H1 (cell line): ENCODE results near the gene UBE2V1. TPM values are rescaled to one million over a fixed set of nuclear protein-coding genes. Genes with fewer than 3 reads are reported as not detected.

Experiments
- CTCF ChIA-PET: fragments of 300-600 bp; sonication (Branson Sonifier 250); formaldehyde crosslinking; loops from one replicate; lab custom pipeline; 2021; ENCODE audit not compliant: partially characterized antibody; lab: Charles Lee
- POLR2A ChIA-PET: fragments of 300-600 bp; sonication (Branson Sonifier 250); formaldehyde crosslinking; loops from one replicate; lab custom pipeline; 2021; ENCODE audit warnings: inconsistent platforms; ENCODE audit not compliant: partially characterized antibody; lab: Charles Lee
- DNase-seq, 2 experiments: peaks; one replicate each; pipeline versions ENCODE4 v3.0.0 to v3.0.0-alpha.2; 2010 to 2022; ENCODE audit warnings: low spot score in 2 of 2, low read depth in 1 of 2, mixed read lengths in 1 of 2
- FAIRE-seq: peaks from 2 replicates; lab custom pipeline; 2011; peaks lifted over from hg19 to GRCh38; lab: Jason Lieb, UNC
- H2AFZ ChIP-seq: 2 replicates; pipeline ENCODE4 v1.8.1; 2012; ENCODE audit warnings: low read length, inconsistent platforms
- H2AK5ac ChIP-seq: 2 replicates; pipeline ENCODE4 v1.6.1; 2013; ENCODE audit warnings: low read depth, low read length
- H2BK120ac ChIP-seq: replicated peaks from 2 replicates; pipeline ENCODE3; 2013; ENCODE audit warnings: low read depth, low read length, inconsistent platforms
- H2BK12ac ChIP-seq: 2 replicates; pipeline ENCODE4 v1.6.1; 2013; ENCODE audit warnings: low read depth, low read length
- H2BK15ac ChIP-seq: 2 replicates; pipeline ENCODE4 v1.6.1; 2013; ENCODE audit warnings: low read length
- H2BK20ac ChIP-seq: 2 replicates; pipeline ENCODE4 v1.6.1; 2013; ENCODE audit warnings: low read length
- H2BK5ac ChIP-seq: 2 replicates; pipeline ENCODE4 v1.6.1; 2013; ENCODE audit warnings: low read depth, low read length
- H3K14ac ChIP-seq: 2 replicates; pipeline ENCODE4 v1.6.1; 2013; ENCODE audit warnings: inconsistent platforms; ENCODE audit not compliant: insufficient read length
- H3K18ac ChIP-seq: 2 replicates; pipeline ENCODE4 v1.6.1; 2013; ENCODE audit warnings: low read length; ENCODE audit errors: extremely low read depth
- H3K23ac ChIP-seq: 2 replicates; pipeline ENCODE4 v1.6.1; 2013; ENCODE audit warnings: inconsistent platforms; ENCODE audit not compliant: insufficient read length
- H3K23me2 ChIP-seq: 2 replicates; pipeline ENCODE4 v1.6.1; 2013; ENCODE audit warnings: low read depth, low read length
- H3K27ac ChIP-seq: 2 replicates; pipeline ENCODE4 v1.6.1; 2011; ENCODE audit warnings: low read depth, low read length, inconsistent platforms
- H3K27me3 ChIP-seq, 4 experiments: replicated peaks in 1 of 4; 1 replicate in 1 of 4; 2 replicates in 3 of 4; pipeline versions ENCODE4 v1.6.1 to v1.8.1; 2011 to 2013; ENCODE audit warnings: low read length in 3 of 4, mild to moderate bottlenecking in 3 of 4, inconsistent platforms in 2 of 4, mixed read lengths in 2 of 4, moderate library complexity in 1 of 4; ENCODE audit not compliant: control insufficient read depth in 3 of 4, insufficient read depth in 3 of 4; ENCODE audit errors: extremely low read depth in 1 of 4
- H3K36me3 ChIP-seq, 4 experiments: 2 replicates each; pipeline versions ENCODE4 v1.6.1 to v1.8.1; 2011 to 2013; ENCODE audit warnings: mild to moderate bottlenecking in 4 of 4, low read length in 3 of 4, moderate library complexity in 2 of 4, control low read depth in 1 of 4, inconsistent platforms in 1 of 4; ENCODE audit not compliant: insufficient read depth in 4 of 4, control insufficient read depth in 2 of 4
- H3K4ac ChIP-seq: replicated peaks from 2 replicates; pipeline ENCODE3; 2013; ENCODE audit warnings: low read length, low read depth, mixed read lengths, inconsistent platforms; ENCODE audit not compliant: insufficient read length
- H3K4me1 ChIP-seq, 4 experiments: replicated peaks in 1 of 4; 1 replicate in 1 of 4; 2 replicates in 3 of 4; pipeline versions ENCODE4 v1.6.1 to v1.8.1; 2011 to 2013; ENCODE audit warnings: low read length in 3 of 4, inconsistent platforms in 2 of 4, mixed read lengths in 1 of 4; ENCODE audit not compliant: insufficient read depth in 4 of 4, control insufficient read depth in 3 of 4
- H3K4me2 ChIP-seq, 2 experiments: 2 replicates each; pipeline versions ENCODE4 v1.6.1 to v1.8.1; 2011 to 2013; ENCODE audit warnings: low read depth in 2 of 2, low read length in 2 of 2, control low read depth in 1 of 2, inconsistent platforms in 1 of 2, mild to moderate bottlenecking in 1 of 2; ENCODE audit not compliant: insufficient read depth in 1 of 2
- H3K4me3 ChIP-seq, 4 experiments: fragments of 200-600, 300-600 bp in 1 of 4; sonication (generic), shearing (Covaris generic), sonication (Bioruptor Twin) in 1 of 4; 2 replicates each; pipeline versions ENCODE4 v1.5.1 to v1.8.1; 2011 to 2016; ENCODE audit warnings: low read length in 4 of 4, low read depth in 3 of 4, control low read depth in 2 of 4, inconsistent platforms in 2 of 4, mild to moderate bottlenecking in 2 of 4, mixed read lengths in 1 of 4, moderate library complexity in 1 of 4; ENCODE audit not compliant: insufficient read depth in 2 of 4; ENCODE audit errors: extremely low read depth in 1 of 4
- H3K56ac ChIP-seq: replicated peaks from 2 replicates; pipeline ENCODE3; 2013; ENCODE audit warnings: low read depth, mild to moderate bottlenecking, mixed read lengths, low read length, inconsistent platforms; ENCODE audit not compliant: insufficient read length
- H3K79me1 ChIP-seq: 2 replicates; pipeline ENCODE4 v1.6.1; 2013; ENCODE audit warnings: low read depth, low read length, control low read depth
- H3K79me2 ChIP-seq, 2 experiments: 2 replicates each; pipeline versions ENCODE4 v1.6.1 to v1.8.1; 2012 to 2013; ENCODE audit warnings: low read length in 2 of 2, mild to moderate bottlenecking in 2 of 2, inconsistent platforms in 1 of 2; ENCODE audit not compliant: insufficient read depth in 2 of 2, control insufficient read depth in 1 of 2
- H3K9ac ChIP-seq, 4 experiments: replicated peaks in 1 of 4; 1 replicate in 1 of 4; 2 replicates in 3 of 4; pipeline versions ENCODE4 v1.6.1 to v1.8.1; 2011 to 2013; ENCODE audit warnings: low read depth in 3 of 4, low read length in 3 of 4, control low read depth in 2 of 4, mild to moderate bottlenecking in 2 of 4, moderate library complexity in 2 of 4, inconsistent platforms in 1 of 4; ENCODE audit errors: extremely low read depth in 1 of 4
- H3K9me3 ChIP-seq, 2 experiments: 2 replicates each; pipeline versions ENCODE4 v1.6.1 to v1.8.1; 2012 to 2013; ENCODE audit warnings: mild to moderate bottlenecking in 2 of 2, moderate library complexity in 2 of 2, control low read depth in 1 of 2, inconsistent platforms in 1 of 2, low read depth in 1 of 2, low read length in 1 of 2, mixed read lengths in 1 of 2; ENCODE audit not compliant: insufficient read depth in 2 of 2
- H4K20me1 ChIP-seq, 2 experiments: replicated peaks in 1 of 2; 2 replicates each; pipeline versions ENCODE3 to v1.8.1; 2011 to 2013; ENCODE audit warnings: inconsistent platforms in 2 of 2, low read length in 2 of 2, mild to moderate bottlenecking in 1 of 2; ENCODE audit not compliant: insufficient read depth in 2 of 2, control insufficient read depth in 1 of 2
- H4K5ac ChIP-seq: 2 replicates; pipeline ENCODE4 v1.6.1; 2013; ENCODE audit warnings: low read length, low read depth, mixed read lengths, inconsistent platforms; ENCODE audit not compliant: insufficient read length
- H4K8ac ChIP-seq: 2 replicates; pipeline ENCODE4 v1.8.0; 2013; ENCODE audit warnings: mild to moderate bottlenecking, moderate library complexity, low read length, inconsistent platforms; ENCODE audit not compliant: insufficient read depth; ENCODE audit errors: extremely low read depth
- H4K91ac ChIP-seq: replicated peaks from 2 replicates; pipeline ENCODE3; 2013; ENCODE audit warnings: low read length, mixed read lengths, inconsistent platforms; ENCODE audit not compliant: insufficient read length
- ATF3 ChIP-seq: IDR thresholded peaks from 2 replicates; pipeline ENCODE4 v1.6.1; 2011; ENCODE audit warnings: low read depth, mild to moderate bottlenecking, low read length; ENCODE audit not compliant: insufficient read depth
- JUN ChIP-seq: IDR thresholded peaks from 2 replicates; pipeline ENCODE4 v1.6.1; 2011; ENCODE audit warnings: low read depth, mild to moderate bottlenecking, improper control_type of control experiment, low read length
- SP1 ChIP-seq: IDR thresholded peaks from 2 replicates; pipeline ENCODE4 v1.6.1; 2011; ENCODE audit warnings: low read depth, low read length
- USF2 ChIP-seq: IDR thresholded peaks from 2 replicates; pipeline ENCODE4 v1.6.1; 2011; ENCODE audit warnings: low read length, improper control_type of control experiment
- WGBS, 2 experiments: shearing (Covaris generic) in 1 of 2; methylation state at CpG; one replicate each; pipeline versions ENCODE4 v1.1.6 to v1.1.7; 2013 to 2015; ENCODE audit warnings: low lambda C conversion rate in 2 of 2, mixed read lengths in 2 of 2, inconsistent platforms in 1 of 2, low coverage in 1 of 2, missing lambda C conversion rate in 1 of 2; ENCODE audit not compliant: insufficient replicate concordance in 2 of 2, insufficient coverage in 1 of 2, insufficient read length in 1 of 2; ENCODE audit errors: extremely low coverage in 1 of 2, missing lambda C conversion rate in 1 of 2; 5-methylcytosine and 5-hydroxymethylcytosine counted together
- polyA plus RNA-seq, 7 experiments: library from polyadenylated mRNA; depleted of rRNA in 3 of 7; stranded (reverse) in 5 of 7; unstranded in 2 of 7; fragments of >200 nt in 5 of 7; fragments of 200-250 nt in 2 of 7; gene quantifications; 1 replicate in 5 of 7; 2 replicates in 1 of 7; 4 replicates in 1 of 7; pipeline versions ENCODE4 v1.2.1 to v1.2.3, GENCODE V29; 2011 to 2013; ENCODE audit warnings: missing spikeins in 2 of 7, mixed read lengths in 2 of 7
- total RNA-seq: library from RNA; stranded (reverse); fragmentation: NEBNext Ultra II Directional; extraction: Animal tissue kit (Norgen Biotek cat#: 25700); gene quantifications from 2 replicates; pipeline ENCODE4 v1.2.1, GENCODE V29; 2021

UBE2V1 gene
- total and polyA plus RNA-seq, 2 of the 8 experiments (the other 6 are each of a cell fraction or from before 2014, with no cell fraction given): 141 to 184 TPM

GRCh38 chr20:50129662-50130355 is 16.9 kb upstream of the UBE2V1 start:
- H3K9ac ChIP-seq: no peak overlapping the region
- H4K8ac ChIP-seq: peak overlapping the region; percentile 77; the same call in 1 of the 2 replicates
- H2AFZ ChIP-seq: no peak overlapping the region
- 88% methylated on average over 13 of the region's 13 CpGs; no CpG with 5 or more reads in 1 of the 2 experiments for WGBS, 2 experiments
- no peaks in the 10 kb centered on the region for H3K4me1 ChIP-seq
- no peaks in the 10 kb centered on the region for H3K9me3 ChIP-seq
- FAIRE-seq (no peak), DNase-seq (no peak)
- H3K27ac ChIP-seq: no peak overlapping the region
- H3K36me3 ChIP-seq: peaks cover 6 to 42% (median 24%) of the 10 kb centered on the region in 4 experiments; a peak in 7 of 8 replicates
- H4K5ac ChIP-seq: no peak overlapping the region
- no peak overlapping the region for H3K4ac ChIP-seq
- TF ChIP-seq USF2: peak; percentile 89
- no peak for TF ChIP-seq SP1
- no peak for TF ChIP-seq JUN
- peak; percentile 83 for TF ChIP-seq ATF3
- H2AK5ac ChIP-seq: no peak overlapping the region
- no peak overlapping the region for H3K18ac ChIP-seq
- no peaks in the 10 kb centered on the region for H3K79me2 ChIP-seq
- no peak overlapping the region for H2BK20ac ChIP-seq
- no peak overlapping the region for H2BK120ac ChIP-seq
- no peak overlapping the region for H2BK12ac ChIP-seq
- H4K20me1 ChIP-seq: peaks cover 3 to 24% of the 10 kb centered on the region in 2 experiments
- H3K27me3 ChIP-seq: no peaks in the 10 kb centered on the region
- H3K4me2 ChIP-seq: no peak overlapping the region
- no peak overlapping the region for H3K23ac ChIP-seq
- H3K4me3 ChIP-seq: no peak overlapping the region
- no peak overlapping the region for H2BK5ac ChIP-seq
- ChIA-PET POLR2A (interaction anchor here (1.0 to 1.4 kb wide), 3 partner anchors 14 to 20 kb away, joined by 3 to 4 read pairs (median 3); no protein-coding TSS in a partner anchor), CTCF (interaction anchor here (0.9 to 8.5 kb wide), 6 partner anchors 8 to 40 kb away, joined by 3 to 92 read pairs (median 4); no protein-coding TSS in a partner anchor)
- no peak overlapping the region for H3K14ac ChIP-seq
- H2BK15ac ChIP-seq: no peak overlapping the region
- H3K23me2 ChIP-seq: no peaks in the 10 kb centered on the region
- H3K79me1 ChIP-seq: peaks cover 6% of the 10 kb centered on the region
- H4K91ac ChIP-seq: no peak overlapping the region
- no peak overlapping the region for H3K56ac ChIP-seq
